WERI-Rb-1 (cell line): Measurements from ENCODE around the gene HS6ST1.

Experiments
- DNase-seq: peaks from one replicate; pipeline ENCODE4 v3.0.0-alpha.2; 2020
- H3K27ac ChIP-seq: fragments of 250-450 bp; sonication (Bioruptor Pico); 2 replicates; pipeline ENCODE4 v1.5.1; 2020; ENCODE audit warnings: mild to moderate bottlenecking, moderate library complexity
- H3K27me3 ChIP-seq: fragments of 250-450 bp; sonication (Bioruptor Pico); 2 replicates; pipeline ENCODE4 v1.5.1; 2021; ENCODE audit warnings: mild to moderate bottlenecking, low read depth, moderate library complexity; ENCODE audit not compliant: insufficient read depth, severe bottlenecking
- H3K36me3 ChIP-seq: fragments of 250-450 bp; sonication (Bioruptor Pico); 2 replicates; pipeline ENCODE4 v1.5.1; 2020; ENCODE audit warnings: mild to moderate bottlenecking, moderate library complexity
- H3K4me3 ChIP-seq: 2 replicates; pipeline ENCODE4 v1.5.1; 2011; ENCODE audit warnings: low read depth, mild to moderate bottlenecking, control low read depth, low read length
- H3K9me3 ChIP-seq: fragments of 250-450 bp; sonication (Bioruptor Pico); 2 replicates; pipeline ENCODE4 v1.5.1; 2021; ENCODE audit warnings: mild to moderate bottlenecking, moderate library complexity; ENCODE audit not compliant: severe bottlenecking
- TF ChIP-seq, protein P1 (sequence below): IDR thresholded peaks from 2 replicates; pipeline ENCODE4 v1.5.1; 2011; ENCODE audit warnings: low read depth, mild to moderate bottlenecking, control low read depth, inconsistent platforms, low read length

Gene HS6ST1

DNA sequence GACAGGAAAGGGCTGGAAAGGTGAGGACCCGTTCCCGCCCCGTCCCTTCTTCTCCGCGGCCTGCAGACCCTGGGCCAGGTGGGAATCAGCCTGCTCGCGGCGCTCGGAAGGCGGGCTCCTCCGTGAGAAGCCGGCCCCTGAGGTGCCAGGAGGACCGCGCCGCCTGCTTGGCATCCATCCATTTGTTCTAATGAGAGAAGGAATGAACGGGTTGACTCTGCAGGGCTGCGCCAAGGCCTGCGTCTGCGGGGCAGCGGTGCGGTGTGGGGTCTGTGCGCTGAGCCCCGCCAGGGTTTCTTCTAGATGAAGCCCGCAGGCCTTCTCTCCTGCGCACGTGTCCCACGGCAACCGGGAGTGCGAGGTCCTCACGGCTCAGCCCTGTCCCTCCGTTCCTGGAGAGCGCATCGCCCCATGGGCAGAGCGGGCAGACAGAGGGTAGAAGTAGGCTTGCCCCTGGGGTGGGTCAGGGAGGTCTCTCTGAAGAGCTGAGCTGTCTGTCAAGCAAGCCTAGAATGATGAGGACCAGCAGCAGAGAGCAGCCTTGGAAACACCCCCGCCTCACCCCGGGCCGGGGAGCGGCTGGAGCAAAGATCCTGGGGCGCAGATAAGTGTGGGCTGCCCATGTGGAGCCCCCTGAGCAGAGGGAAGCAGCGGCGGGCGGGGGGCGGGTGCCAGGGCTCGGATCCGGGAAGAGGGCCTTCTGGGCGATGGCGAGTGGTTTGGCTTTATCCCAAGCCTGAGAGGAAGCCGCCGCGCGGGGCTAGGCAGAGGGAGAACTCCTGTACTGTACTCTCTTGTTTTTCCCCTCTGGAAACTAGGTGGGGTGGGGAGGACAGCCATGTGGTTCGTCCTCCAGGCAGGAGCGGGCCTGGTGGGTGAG lies 27.9 kb upstream of the HS6ST1 start:
- H3K27me3 ChIP-seq = no peaks in the 10 kb centered on the region
- no peak for DNase-seq
- TF ChIP-seq, protein P1, sequence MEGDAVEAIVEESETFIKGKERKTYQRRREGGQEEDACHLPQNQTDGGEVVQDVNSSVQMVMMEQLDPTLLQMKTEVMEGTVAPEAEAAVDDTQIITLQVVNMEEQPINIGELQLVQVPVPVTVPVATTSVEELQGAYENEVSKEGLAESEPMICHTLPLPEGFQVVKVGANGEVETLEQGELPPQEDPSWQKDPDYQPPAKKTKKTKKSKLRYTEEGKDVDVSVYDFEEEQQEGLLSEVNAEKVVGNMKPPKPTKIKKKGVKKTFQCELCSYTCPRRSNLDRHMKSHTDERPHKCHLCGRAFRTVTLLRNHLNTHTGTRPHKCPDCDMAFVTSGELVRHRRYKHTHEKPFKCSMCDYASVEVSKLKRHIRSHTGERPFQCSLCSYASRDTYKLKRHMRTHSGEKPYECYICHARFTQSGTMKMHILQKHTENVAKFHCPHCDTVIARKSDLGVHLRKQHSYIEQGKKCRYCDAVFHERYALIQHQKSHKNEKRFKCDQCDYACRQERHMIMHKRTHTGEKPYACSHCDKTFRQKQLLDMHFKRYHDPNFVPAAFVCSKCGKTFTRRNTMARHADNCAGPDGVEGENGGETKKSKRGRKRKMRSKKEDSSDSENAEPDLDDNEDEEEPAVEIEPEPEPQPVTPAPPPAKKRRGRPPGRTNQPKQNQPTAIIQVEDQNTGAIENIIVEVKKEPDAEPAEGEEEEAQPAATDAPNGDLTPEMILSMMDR = no peak
- no peak overlapping the region for H3K27ac ChIP-seq
- no peak overlapping the region for H3K4me3 ChIP-seq
- no peaks in the 10 kb centered on the region for H3K36me3 ChIP-seq
- peaks cover 11% of the 10 kb centered on the region for H3K9me3 ChIP-seq

DNA sequence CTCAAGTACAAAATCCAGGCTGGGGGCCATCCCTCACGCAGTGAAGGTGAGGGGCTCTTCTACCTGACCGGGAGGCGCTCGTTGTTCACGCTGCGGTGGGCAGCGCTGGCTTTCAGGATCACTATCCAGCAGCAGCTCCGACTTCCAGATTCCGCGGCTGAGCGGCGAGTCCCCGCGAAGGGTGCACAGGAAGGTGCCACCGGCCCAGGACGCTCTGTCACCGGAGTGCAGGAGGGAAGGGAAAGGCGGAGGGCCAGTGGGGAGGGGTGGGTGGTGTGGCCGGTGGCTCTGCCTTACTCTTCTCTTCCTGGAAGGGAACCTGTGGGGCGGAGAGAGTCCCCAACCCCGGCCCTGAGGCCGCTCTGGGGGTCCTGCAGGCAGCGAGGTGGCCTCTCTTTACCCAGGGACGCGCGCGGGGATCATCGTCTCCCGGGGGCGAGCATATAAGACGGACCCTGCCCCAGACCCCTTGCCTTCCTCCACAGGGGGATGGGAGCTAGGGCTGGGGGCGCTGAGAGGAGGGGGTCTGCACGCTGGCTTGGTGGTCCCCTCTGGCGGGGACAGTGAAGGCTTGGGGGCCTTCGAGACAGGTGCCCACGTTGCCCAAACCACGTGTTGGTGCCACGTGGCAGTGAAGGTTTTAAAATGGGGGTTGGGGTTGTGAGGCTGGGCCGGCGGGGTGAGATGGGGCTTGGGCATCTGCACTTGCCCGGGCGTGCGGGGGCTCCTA lies 26.9 kb upstream of the HS6ST1 start:
- Histone ChIP-seq H3K27me3 (no peaks in the 10 kb centered on the region), H3K9me3 (peaks cover 11% of the 10 kb centered on the region), H3K4me3 (no peak overlapping the region), H3K27ac (no peak overlapping the region), H3K36me3 (no peaks in the 10 kb centered on the region)
- no peak for DNase-seq
- TF ChIP-seq, protein P1 = no peak

DNA sequence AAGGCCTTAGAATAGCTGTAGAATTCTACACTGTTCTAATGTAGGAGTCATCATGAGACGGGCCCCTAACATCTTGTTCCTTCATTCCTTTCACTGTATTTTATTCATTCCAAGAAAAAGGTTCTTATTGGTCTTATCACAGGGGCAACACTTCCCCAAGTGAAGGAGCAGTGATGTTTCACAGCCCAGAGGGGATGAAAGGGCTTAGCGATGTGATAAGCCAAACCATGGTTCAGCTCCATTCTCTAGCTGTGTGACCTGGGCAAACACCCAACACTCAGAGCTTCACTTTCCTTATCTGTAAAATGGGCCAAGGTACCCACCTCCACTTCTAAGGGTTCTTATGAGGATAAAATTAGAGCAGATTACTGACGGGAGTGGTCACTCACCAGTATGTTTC lies 25.4 kb upstream of the HS6ST1 start:
- no peaks in the 10 kb centered on the region for H3K27me3 ChIP-seq
- DNase-seq = no peak
- peaks cover 4% of the 10 kb centered on the region for H3K9me3 ChIP-seq
- H3K36me3 ChIP-seq = no peaks in the 10 kb centered on the region
- H3K4me3 ChIP-seq = no peak overlapping the region
- H3K27ac ChIP-seq = no peak overlapping the region
- TF ChIP-seq, protein P1 = no peak

DNA sequence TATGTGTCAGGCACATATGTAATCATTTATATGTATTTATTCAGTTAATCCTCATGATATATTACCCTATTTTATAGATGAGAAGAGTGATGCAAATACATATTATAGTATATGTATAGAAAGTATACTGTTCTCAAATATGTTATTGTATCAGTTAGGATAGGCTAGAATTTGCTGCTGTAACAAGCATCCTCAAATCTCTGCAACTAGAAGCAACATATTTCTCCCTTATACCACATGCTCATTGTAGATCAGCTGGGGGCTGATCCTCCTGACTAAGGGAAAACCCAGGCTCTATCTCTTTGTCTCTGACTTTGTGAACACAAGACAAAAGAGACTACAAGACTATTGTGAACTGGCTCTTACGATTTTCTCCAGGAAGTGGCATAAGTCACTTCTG lies 24.8 kb upstream of the HS6ST1 start:
- TF ChIP-seq, protein P1 = no peak
- H3K9me3 ChIP-seq = peaks cover 4% of the 10 kb centered on the region

DNA sequence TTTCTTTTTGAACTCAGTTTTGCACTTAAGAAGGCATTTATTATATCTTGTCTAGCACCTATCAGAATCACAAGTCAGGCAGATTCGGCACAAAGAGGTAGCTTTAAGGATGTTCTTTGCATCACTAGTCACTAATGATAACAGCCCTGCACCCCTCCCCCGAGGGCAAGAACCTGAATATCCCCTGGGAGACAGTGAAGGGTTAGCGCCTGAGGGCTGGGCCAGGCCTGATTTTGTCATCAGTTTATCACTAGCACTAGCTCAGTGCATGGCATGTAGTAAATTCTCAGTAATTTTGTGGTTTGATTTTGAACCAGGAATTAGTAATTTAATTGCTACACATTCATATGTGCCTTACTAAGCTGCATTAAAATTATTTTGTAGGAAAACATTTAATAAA lies 23.9 kb upstream of the HS6ST1 start:
- Histone ChIP-seq H3K9me3 (peaks cover 4% of the 10 kb centered on the region), H3K4me3 (no peak overlapping the region), H3K27ac (no peak overlapping the region), H3K27me3 (no peaks in the 10 kb centered on the region), H3K36me3 (no peaks in the 10 kb centered on the region)
- TF ChIP-seq, protein P1 = no peak
- DNase-seq = no peak

More for the DNA sequence above, 24.8 kb upstream of the HS6ST1 start:
- H3K36me3 ChIP-seq = no peaks in the 10 kb centered on the region
- no peak overlapping the region for H3K4me3 ChIP-seq
- no peaks in the 10 kb centered on the region for H3K27me3 ChIP-seq
- H3K27ac ChIP-seq = no peak overlapping the region
- no peak for DNase-seq
